Lower lobe of right lung (tissue), 2 donors: Measurements from ENCODE around the gene ZNF462. TPM values are rescaled to one million over a fixed set of nuclear protein-coding genes. Genes with fewer than 3 reads are reported as not detected.

Experiments used
- ATAC-seq, 2 donors: fragments of 200-7000 bp; cut with Tn5 transposase; one replicate each; pipeline ENCODE4 v1.9.1; 2020 to 2022; ENCODE audit warnings: mild to moderate bottlenecking in 2 of 2, moderate library complexity in 2 of 2
- DNase-seq: peaks from one replicate; pipeline ENCODE4 v3.0.0-alpha.2; 2020
- H3K27ac ChIP-seq: fragments of 200-600 bp; one replicate; pipeline ENCODE4 v1.8.0; 2022
- H3K27me3 ChIP-seq: fragments of 200-600 bp; one replicate; pipeline ENCODE4 v1.8.0; 2022; ENCODE audit warnings: low read depth
- H3K36me3 ChIP-seq: fragments of 200-600 bp; one replicate; pipeline ENCODE4 v1.8.0; 2022; ENCODE audit warnings: mild to moderate bottlenecking
- H3K4me1 ChIP-seq: fragments of 200-600 bp; one replicate; pipeline ENCODE4 v1.8.0; 2022
- H3K4me3 ChIP-seq: fragments of 200-600 bp; one replicate; pipeline ENCODE4 v1.8.0; 2022; ENCODE audit warnings: mild to moderate bottlenecking
- H3K9me3 ChIP-seq: fragments of 200-600 bp; one replicate; pipeline ENCODE4 v1.8.0; 2022
- intact Hi-C: fragments of 100-400 bp; cut with DNase I; formaldehyde crosslinking; loops from one replicate; pipeline ENCODE4 v1.11.0; 2022
- total RNA-seq: library from RNA; stranded (reverse); fragmentation: NEBNext Ultra II Directional; extraction: Animal tissue kit (Norgen Biotek cat#: 25700); gene quantifications from one replicate; pipeline ENCODE4 v1.2.1, GENCODE V29; 2021
- TF ChIP-seq, protein P1 (sequence below): fragments of 200-600 bp; IDR thresholded peaks from one replicate; pipeline ENCODE4 v1.8.0; 2022; ENCODE audit warnings: antibody characterized with exemption, mild to moderate bottlenecking
- donor health status: DM: no; HTN: yes; CAD: no; lungs with severe emphysema.

Gene ZNF462
- total RNA-seq, 1 donor from 2014 or later, result 24.4 TPM

DNA sequence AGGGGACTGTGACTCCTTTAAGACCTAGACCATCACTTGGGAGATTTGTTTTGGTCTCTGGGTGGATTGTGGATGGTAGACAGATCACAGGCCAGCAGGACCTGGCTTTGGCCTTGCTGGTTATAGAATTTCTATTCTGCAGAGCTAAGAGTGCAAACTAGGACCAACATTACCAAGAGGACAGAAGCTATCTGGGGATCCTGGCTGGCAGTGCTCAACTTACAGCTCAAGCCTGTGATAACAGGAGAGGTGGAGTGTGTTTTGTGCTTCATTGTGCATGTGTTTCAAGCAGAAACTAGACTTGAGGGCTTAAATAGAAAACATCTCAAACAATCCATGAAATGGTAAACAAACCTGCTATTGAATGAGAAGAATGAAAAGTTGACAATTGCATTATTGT lies 106.7 kb downstream of the ZNF462 start:
- H3K9me3 ChIP-seq, result no peaks in the 10 kb centered on the region
- H3K4me3 ChIP-seq, result no peak overlapping the region
- intact Hi-C loops, result no loop called here
- no peaks in the 10 kb centered on the region for H3K27me3 ChIP-seq
- no peak for DNase-seq
- peaks cover 29% of the 10 kb centered on the region for H3K36me3 ChIP-seq
- no peaks in the 10 kb centered on the region for H3K4me1 ChIP-seq
- no peak for ATAC-seq
- TF ChIP-seq, protein P1, sequence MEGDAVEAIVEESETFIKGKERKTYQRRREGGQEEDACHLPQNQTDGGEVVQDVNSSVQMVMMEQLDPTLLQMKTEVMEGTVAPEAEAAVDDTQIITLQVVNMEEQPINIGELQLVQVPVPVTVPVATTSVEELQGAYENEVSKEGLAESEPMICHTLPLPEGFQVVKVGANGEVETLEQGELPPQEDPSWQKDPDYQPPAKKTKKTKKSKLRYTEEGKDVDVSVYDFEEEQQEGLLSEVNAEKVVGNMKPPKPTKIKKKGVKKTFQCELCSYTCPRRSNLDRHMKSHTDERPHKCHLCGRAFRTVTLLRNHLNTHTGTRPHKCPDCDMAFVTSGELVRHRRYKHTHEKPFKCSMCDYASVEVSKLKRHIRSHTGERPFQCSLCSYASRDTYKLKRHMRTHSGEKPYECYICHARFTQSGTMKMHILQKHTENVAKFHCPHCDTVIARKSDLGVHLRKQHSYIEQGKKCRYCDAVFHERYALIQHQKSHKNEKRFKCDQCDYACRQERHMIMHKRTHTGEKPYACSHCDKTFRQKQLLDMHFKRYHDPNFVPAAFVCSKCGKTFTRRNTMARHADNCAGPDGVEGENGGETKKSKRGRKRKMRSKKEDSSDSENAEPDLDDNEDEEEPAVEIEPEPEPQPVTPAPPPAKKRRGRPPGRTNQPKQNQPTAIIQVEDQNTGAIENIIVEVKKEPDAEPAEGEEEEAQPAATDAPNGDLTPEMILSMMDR, result no peak
- no peak overlapping the region for H3K27ac ChIP-seq

DNA sequence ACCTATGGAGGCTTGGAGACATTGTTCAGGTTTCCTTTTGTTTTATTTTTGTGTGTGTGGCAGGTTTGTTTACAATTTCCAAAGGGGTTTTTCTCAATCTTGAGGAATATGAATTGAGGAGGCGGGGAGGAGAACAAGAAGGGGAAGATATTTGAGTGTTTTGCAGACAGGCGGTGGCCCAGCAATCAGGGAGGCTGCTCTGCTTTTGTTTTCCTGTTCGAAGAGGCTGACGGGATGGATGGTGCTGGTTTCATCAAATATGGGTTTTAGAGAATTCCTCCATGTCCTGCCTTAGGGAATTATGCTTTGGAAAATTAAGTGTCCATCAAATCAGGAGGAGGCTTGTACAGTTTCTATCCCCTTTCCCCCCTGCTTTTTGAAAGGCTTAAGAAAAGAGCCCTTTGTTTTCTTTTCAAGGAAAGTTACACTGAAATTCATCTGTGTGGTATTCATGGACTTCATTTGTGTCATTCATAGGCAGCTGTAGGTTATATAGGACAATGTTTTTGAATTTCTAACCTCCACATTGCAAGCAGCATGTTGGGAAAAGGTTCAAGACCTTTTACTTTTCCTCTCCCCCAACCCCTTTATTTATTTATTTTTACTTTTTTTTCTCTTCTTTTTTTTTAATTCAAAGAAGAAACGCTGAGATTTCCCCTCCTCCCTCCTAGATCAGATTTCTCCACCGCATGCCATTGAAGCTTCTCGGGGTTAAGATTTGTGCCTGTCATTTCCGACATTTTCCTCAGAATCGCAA lies 107.4 kb downstream of the ZNF462 start:
- peaks cover 36% of the 10 kb centered on the region for H3K36me3 ChIP-seq
- no peaks in the 10 kb centered on the region for H3K4me1 ChIP-seq
- no peak overlapping the region for H3K27ac ChIP-seq
- TF ChIP-seq, protein P1, result no peak
- intact Hi-C loops, result no loop called here
- no peaks in the 10 kb centered on the region for H3K27me3 ChIP-seq
- no peak for ATAC-seq
- no peaks in the 10 kb centered on the region for H3K9me3 ChIP-seq
- DNase-seq, result no peak
- no peak overlapping the region for H3K4me3 ChIP-seq

DNA sequence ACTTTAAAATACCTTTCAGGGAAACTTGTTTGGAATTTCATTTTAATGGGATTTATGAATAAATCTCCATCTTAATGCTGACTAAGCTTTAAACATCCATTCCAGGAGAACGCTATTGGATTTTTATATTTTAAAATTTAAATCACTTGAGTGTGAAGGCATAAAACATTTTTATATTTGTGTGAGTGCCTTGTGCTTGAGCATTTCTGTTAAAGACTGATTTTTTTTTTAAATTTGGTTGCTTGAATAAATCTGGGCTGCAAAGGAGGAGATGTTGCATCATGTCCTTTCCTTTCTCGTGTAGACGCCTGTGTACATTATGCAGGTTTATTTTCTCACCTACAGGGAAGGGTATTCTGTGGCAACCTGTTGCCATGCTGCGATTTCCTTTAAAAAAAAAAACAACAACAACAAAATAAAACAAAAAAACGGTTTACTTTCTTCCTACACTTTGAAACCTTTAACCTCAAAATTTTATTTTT lies 108.1 kb downstream of the ZNF462 start:
- DNase-seq (no peak), ATAC-seq (no peak)
- H3K36me3 ChIP-seq, result peaks cover 42% of the 10 kb centered on the region
- TF ChIP-seq, protein P1, result no peak
- no peaks in the 10 kb centered on the region for H3K4me1 ChIP-seq
- H3K27ac ChIP-seq, result no peak overlapping the region
- no peak overlapping the region for H3K4me3 ChIP-seq
- no peaks in the 10 kb centered on the region for H3K9me3 ChIP-seq
- no peaks in the 10 kb centered on the region for H3K27me3 ChIP-seq
- intact Hi-C loops, result no loop called here

DNA sequence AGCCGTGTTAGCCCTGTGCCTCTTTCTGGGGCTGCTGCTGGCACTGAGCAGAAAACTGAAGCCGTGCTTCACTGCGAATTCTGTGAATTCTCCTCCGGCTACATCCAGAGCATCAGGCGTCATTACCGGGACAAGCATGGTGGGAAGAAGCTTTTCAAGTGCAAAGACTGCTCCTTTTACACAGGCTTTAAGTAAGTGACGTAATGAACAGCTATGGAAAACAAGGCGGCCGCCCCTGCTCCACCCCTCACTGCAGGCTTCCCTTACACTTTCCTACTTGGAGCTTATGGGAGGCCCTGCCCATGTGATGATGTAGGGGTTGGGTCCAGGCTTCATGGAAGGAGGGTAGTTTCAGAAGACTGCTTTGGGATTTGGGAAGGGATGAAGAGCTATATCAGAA lies 109.1 kb downstream of the ZNF462 start:
- ATAC-seq (no peak), DNase-seq (no peak)
- no peaks in the 10 kb centered on the region for H3K27me3 ChIP-seq
- no peak overlapping the region for H3K27ac ChIP-seq
- H3K4me3 ChIP-seq, result no peak overlapping the region
- peaks cover 52% of the 10 kb centered on the region for H3K36me3 ChIP-seq
- no peaks in the 10 kb centered on the region for H3K9me3 ChIP-seq
- intact Hi-C loops, result no loop called here
- H3K4me1 ChIP-seq, result no peaks in the 10 kb centered on the region
- TF ChIP-seq, protein P1, result no peak

DNA sequence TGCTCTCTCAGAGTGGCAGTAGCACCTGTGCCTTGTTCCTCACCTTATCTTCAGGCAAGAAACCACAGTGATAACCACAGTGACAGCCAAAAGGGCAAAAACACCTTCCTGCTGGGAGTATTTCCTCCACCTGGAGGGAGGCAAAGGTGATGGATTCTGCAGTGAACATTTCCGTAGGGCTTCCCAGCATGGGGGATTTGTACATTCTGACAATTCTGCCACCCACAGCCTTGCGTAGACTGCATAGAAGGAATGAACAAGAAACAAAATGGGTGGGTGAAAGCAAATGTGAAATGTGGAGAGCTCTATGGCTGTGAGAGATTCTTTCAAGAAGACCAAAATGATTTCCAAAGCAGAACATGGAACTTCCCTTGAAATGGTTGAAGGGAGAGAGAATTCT lies 111.4 kb downstream of the ZNF462 start:
- intact Hi-C loops, result no loop called here
- Histone ChIP-seq H3K9me3 (no peaks in the 10 kb centered on the region), H3K27ac (no peak overlapping the region), H3K4me1 (no peaks in the 10 kb centered on the region), H3K27me3 (no peaks in the 10 kb centered on the region), H3K36me3 (peaks cover 70% of the 10 kb centered on the region), H3K4me3 (no peak overlapping the region)
- TF ChIP-seq, protein P1, result no peak
- no peak for DNase-seq
- ATAC-seq, result no peak
